OCI-LY1 (cell line): ENCODE data around the gene ARHGEF6.

Experiments used
- H2AFZ ChIP-seq: fragments of 200-600 bp; sonication (generic), shearing (Covaris generic); 2 replicates; pipeline ENCODE4 v1.6.0; 2014; ENCODE audit warnings: antibody characterized with exemption, mild to moderate bottlenecking, low read length
- H3F3A ChIP-seq: fragments of 200-600 bp; sonication (generic), shearing (Covaris generic); 2 replicates; pipeline ENCODE4 v1.6.0; 2014; ENCODE audit warnings: mild to moderate bottlenecking, antibody characterized with exemption, low read length, moderate library complexity; ENCODE audit not compliant: insufficient read depth
- H3K27ac ChIP-seq: fragments of 200-600 bp; sonication (generic); 2 replicates; pipeline ENCODE4 v1.5.1; 2014; ENCODE audit warnings: low read length, mixed run types, mild to moderate bottlenecking, low read depth; ENCODE audit not compliant: poor library complexity, severe bottlenecking
- H3K27me3 ChIP-seq: fragments of 200-600 bp; sonication (generic); 2 replicates; pipeline ENCODE4 v1.6.0; 2014; ENCODE audit warnings: antibody characterized with exemption, mild to moderate bottlenecking, low read length, moderate library complexity; ENCODE audit not compliant: insufficient read depth
- H3K36me3 ChIP-seq: fragments of 200-600 bp; sonication (generic); 2 replicates; pipeline ENCODE4 v1.6.1; 2014; ENCODE audit warnings: mild to moderate bottlenecking, antibody characterized with exemption, low read length, moderate library complexity, mixed read lengths; ENCODE audit not compliant: insufficient read depth
- H3K4me1 ChIP-seq: fragments of 200-600 bp; sonication (generic); 2 replicates; pipeline ENCODE4 v1.5.1; 2014; ENCODE audit warnings: mild to moderate bottlenecking, low read length, moderate library complexity; ENCODE audit not compliant: insufficient read depth, severe bottlenecking
- H3K4me2 ChIP-seq: fragments of 200-600 bp; sonication (generic), shearing (Covaris generic); 2 replicates; pipeline ENCODE4 v1.6.1; 2014; ENCODE audit warnings: low read length
- H3K4me3 ChIP-seq: fragments of 200-600 bp; sonication (generic); 2 replicates; pipeline ENCODE4 v1.5.1; 2014; ENCODE audit warnings: low read length, low read depth, mild to moderate bottlenecking, mixed read lengths; ENCODE audit not compliant: poor library complexity, severe bottlenecking
- H3K79me2 ChIP-seq: fragments of 200-600 bp; shearing (Covaris generic); 2 replicates; pipeline ENCODE4 v1.6.1; 2016; ENCODE audit warnings: mixed run types, low read length, mixed read lengths; ENCODE audit not compliant: insufficient read depth
- H3K9ac ChIP-seq: fragments of 200-600 bp; sonication (generic), shearing (Covaris generic); 2 replicates; pipeline ENCODE4 v1.6.1; 2014; ENCODE audit warnings: mild to moderate bottlenecking, low read length, mixed read lengths
- H3K9me2 ChIP-seq: fragments of 200-600 bp; sonication (generic), shearing (Covaris generic); 2 replicates; pipeline ENCODE4 v1.6.1; 2014; ENCODE audit warnings: low read depth, mild to moderate bottlenecking, low read length, mixed read lengths
- H3K9me3 ChIP-seq: fragments of 200-600 bp; shearing (Covaris generic); 2 replicates; pipeline ENCODE4 v1.6.1; 2014; ENCODE audit warnings: low read length, mixed read lengths
- H4K20me1 ChIP-seq: fragments of 200-600 bp; sonication (generic), shearing (Covaris generic); 2 replicates; pipeline ENCODE4 v1.6.0; 2016; ENCODE audit warnings: mild to moderate bottlenecking, low read length; ENCODE audit not compliant: insufficient read depth
- EZH2 ChIP-seq: fragments of 200-600 bp; sonication (generic), shearing (Covaris generic); IDR thresholded peaks from 2 replicates; pipeline ENCODE4 v1.8.0; 2017; ENCODE audit warnings: borderline replicate concordance, mixed run types, mild to moderate bottlenecking, antibody characterized with exemption, low read length, moderate library complexity, mixed read lengths
- TF ChIP-seq, protein P1 (sequence below): fragments of 200-600 bp; sonication (generic), shearing (Covaris generic); IDR thresholded peaks from 2 replicates; pipeline ENCODE4 v1.5.1; 2017; ENCODE audit warnings: mild to moderate bottlenecking, antibody characterized with exemption, low read length, moderate library complexity, mixed read lengths

Gene ARHGEF6

DNA sequence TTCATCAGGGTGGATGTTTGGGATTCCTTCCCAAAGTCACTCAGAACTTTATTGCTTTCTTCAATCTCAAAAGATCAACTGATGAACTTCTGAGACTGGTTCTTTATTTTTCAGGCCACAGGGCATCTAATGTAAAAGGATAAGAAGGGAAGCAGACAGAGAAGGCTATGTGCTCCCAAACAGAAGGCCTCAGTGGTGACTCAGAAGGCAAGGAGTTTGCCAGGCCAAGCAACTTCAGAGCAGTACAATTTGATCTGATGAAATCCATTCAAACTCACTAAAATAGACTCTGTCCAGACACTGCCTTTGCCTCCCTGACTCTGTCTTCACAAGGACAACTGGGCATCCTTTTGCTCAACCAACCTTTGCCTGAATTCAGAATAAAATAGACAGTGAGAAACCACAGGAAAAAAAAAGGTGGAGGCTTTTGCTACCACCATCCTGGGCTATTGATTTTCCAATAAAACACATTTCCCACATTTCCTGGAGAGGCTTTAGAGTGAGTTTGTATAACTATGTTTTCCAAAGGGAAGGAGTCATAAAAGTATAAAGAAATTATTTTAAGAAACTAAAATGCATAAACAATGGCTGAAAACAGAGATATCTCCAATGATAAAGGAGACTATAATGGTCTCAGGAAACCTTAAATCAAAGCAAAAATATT lies 55.2 kb downstream of the ARHGEF6 start:
- Histone ChIP-seq H3K4me2 (no peak overlapping the region), H2AFZ (no peak overlapping the region), H3K79me2 (no peaks in the 10 kb centered on the region), H3K4me1 (no peaks in the 10 kb centered on the region), H3K36me3 (no peaks in the 10 kb centered on the region), H3K9me3 (no peaks in the 10 kb centered on the region), H3K9ac (no peak overlapping the region), H3F3A (no peaks in the 10 kb centered on the region), H3K27me3 (no peaks in the 10 kb centered on the region), H3K27ac (no peak overlapping the region), H3K4me3 (no peak overlapping the region), H3K9me2 (no peaks in the 10 kb centered on the region), H4K20me1 (no peaks in the 10 kb centered on the region)
- no peak for TF ChIP-seq EZH2
- TF ChIP-seq, protein P1, sequence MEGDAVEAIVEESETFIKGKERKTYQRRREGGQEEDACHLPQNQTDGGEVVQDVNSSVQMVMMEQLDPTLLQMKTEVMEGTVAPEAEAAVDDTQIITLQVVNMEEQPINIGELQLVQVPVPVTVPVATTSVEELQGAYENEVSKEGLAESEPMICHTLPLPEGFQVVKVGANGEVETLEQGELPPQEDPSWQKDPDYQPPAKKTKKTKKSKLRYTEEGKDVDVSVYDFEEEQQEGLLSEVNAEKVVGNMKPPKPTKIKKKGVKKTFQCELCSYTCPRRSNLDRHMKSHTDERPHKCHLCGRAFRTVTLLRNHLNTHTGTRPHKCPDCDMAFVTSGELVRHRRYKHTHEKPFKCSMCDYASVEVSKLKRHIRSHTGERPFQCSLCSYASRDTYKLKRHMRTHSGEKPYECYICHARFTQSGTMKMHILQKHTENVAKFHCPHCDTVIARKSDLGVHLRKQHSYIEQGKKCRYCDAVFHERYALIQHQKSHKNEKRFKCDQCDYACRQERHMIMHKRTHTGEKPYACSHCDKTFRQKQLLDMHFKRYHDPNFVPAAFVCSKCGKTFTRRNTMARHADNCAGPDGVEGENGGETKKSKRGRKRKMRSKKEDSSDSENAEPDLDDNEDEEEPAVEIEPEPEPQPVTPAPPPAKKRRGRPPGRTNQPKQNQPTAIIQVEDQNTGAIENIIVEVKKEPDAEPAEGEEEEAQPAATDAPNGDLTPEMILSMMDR, result no peak

DNA sequence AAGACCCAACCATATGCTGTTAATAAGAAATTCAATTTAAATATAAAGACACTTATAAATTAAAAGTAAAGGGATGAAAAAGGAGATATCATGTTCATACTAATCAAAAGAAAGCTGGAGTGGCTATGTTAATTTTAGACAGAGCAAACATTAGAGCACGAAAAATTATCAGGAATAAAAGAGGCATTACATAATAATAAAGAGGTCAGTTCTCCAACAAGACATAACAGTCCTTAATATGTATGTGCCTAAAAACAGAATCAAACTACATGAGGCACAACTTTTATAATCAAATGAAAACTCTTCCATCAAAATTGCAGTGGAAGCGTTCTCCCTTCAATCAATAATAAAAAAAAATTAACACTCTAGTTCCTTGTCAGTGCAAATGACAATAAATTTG lies 62.6 kb downstream of the ARHGEF6 start:
- H3K4me1 ChIP-seq, result peaks cover 11% of the 10 kb centered on the region
- no peak overlapping the region for H2AFZ ChIP-seq
- H3K27me3 ChIP-seq, result no peaks in the 10 kb centered on the region
- no peak overlapping the region for H3K4me2 ChIP-seq
- H3K9ac ChIP-seq, result no peak overlapping the region
- no peaks in the 10 kb centered on the region for H3F3A ChIP-seq
- no peaks in the 10 kb centered on the region for H3K36me3 ChIP-seq
- no peak for TF ChIP-seq EZH2
- TF ChIP-seq, protein P1, result no peak
- H3K9me3 ChIP-seq, result no peaks in the 10 kb centered on the region
- no peaks in the 10 kb centered on the region for H3K79me2 ChIP-seq
- no peak overlapping the region for H3K27ac ChIP-seq
- H4K20me1 ChIP-seq, result no peaks in the 10 kb centered on the region
- no peaks in the 10 kb centered on the region for H3K9me2 ChIP-seq
- no peak overlapping the region for H3K4me3 ChIP-seq

DNA sequence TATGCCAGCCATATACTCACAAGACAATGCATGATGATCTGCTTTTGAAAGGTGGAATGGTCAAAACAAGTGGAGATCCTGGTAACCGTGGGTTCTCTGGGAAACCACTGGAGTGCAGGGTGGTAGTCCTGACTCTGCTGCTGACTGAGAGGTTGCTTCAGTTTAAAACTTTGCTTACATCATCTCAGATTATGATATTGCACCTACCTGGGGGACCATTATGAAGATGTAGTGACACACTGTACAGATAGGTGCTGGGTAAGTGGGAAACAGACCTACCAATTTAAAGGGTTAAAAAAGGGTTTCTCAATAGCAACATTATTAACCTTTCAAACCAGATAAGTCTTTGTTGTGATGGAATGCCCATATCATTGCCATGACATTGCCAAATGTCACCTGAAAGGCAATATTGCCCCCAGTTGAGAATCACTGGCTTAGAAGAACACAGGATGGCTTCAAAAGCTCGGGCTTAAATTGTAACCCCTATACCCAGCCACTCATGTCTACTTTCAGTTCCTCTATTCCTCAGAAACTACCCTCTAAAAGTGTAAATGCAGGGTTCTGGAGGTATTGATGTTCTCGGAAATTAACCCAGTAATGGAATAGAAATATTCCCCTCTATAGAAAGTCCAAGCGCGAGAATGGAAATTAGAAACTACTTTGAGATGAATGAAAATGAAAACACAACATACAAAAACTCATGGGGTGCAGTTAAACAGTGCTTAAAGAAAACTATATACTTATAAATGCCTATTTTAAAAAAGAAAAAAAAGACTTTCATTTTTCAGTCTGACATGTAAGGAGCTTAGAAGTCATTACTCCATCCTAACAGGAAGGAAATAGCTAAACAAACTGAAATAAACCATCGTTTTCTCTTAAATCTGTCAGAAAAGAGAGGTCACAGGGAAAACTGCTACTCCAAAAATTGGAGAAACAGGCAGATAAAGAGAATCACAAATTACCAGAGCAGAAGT lies 65.8 kb downstream of the ARHGEF6 start:
- Histone ChIP-seq H3K9me3 (no peaks in the 10 kb centered on the region), H3K9me2 (no peaks in the 10 kb centered on the region), H3K27ac (peak overlapping the region; percentile 40), H2AFZ (no peak overlapping the region), H4K20me1 (no peaks in the 10 kb centered on the region), H3K9ac (no peak overlapping the region), H3F3A (no peaks in the 10 kb centered on the region), H3K4me1 (peaks cover 18% of the 10 kb centered on the region), H3K4me2 (peak overlapping the region; percentile 29; the same call in 1 of the 2 replicates), H3K27me3 (no peaks in the 10 kb centered on the region), H3K79me2 (no peaks in the 10 kb centered on the region), H3K4me3 (no peak overlapping the region), H3K36me3 (no peaks in the 10 kb centered on the region)
- TF ChIP-seq, protein P1, result no peak
- TF ChIP-seq EZH2, result no peak
